Measurements from ENCODE around the gene UNC5B. TPM values are rescaled to one million over a fixed set of nuclear protein-coding genes. Genes with fewer than 3 reads are reported as not detected.

The UNC5B gene
- total and polyA plus RNA-seq, 2 experiments from 2014 or later = 12.7 to 15.5 TPM

GRCh38 chr10:71309919-71310318 is 97.5 kb downstream of the UNC5B start:
- no peak overlapping the region for H3K4me2 ChIP-seq
- no peaks in the 10 kb centered on the region for H3K9me2 ChIP-seq (replicated peaks; ENCODE audit: insufficient read depth)
- no peaks in the 10 kb centered on the region for H3K27me3 ChIP-seq
- TF ChIP-seq CTCF (IDR thresholded peaks at IDR 0.05; ENCODE audit: poor library complexity) (no peak), EZH2 (IDR thresholded peaks at IDR 0.05; ENCODE audit: borderline replicate concordance) (no peak), EZH2phosphoT487 (IDR thresholded peaks at IDR 0.05; ENCODE audit: low read depth, severe bottlenecking, unreplicated experiment) (no peak)
- no peaks in the 10 kb centered on the region for H4K20me1 ChIP-seq (ENCODE audit: insufficient read depth, poor library complexity, severe bottlenecking)
- H3K4me1 ChIP-seq (ENCODE audit: insufficient read depth) = peaks cover 10% of the 10 kb centered on the region
- WGBS (ENCODE audit: low lambda C conversion rate, missing lambda C conversion rate) = 55% methylated on average over 3 of the region's 3 CpGs
- no peaks in the 10 kb centered on the region for H3K79me2 ChIP-seq
- no peaks in the 10 kb centered on the region for H3K36me3 ChIP-seq (replicated peaks; ENCODE audit: insufficient read depth, low read depth)
- DNase-seq (ENCODE audit: low spot score) = no peak
- H3K27ac ChIP-seq = no peak overlapping the region
- H2AFZ ChIP-seq = no peak overlapping the region
- H3K4me3 ChIP-seq = no peak overlapping the region
- no peaks in the 10 kb centered on the region for H3K9me3 ChIP-seq (ENCODE audit: low read depth)

GRCh38 chr10:71312220-71312619 is 99.8 kb downstream of the UNC5B start:
- no peaks in the 10 kb centered on the region for H3K9me2 ChIP-seq (replicated peaks; ENCODE audit: insufficient read depth)
- H3K4me1 ChIP-seq (ENCODE audit: insufficient read depth) = peaks cover 9% of the 10 kb centered on the region

GRCh38 chr10:71312811-71313789 is 100.7 kb downstream of the UNC5B start:
- 69% methylated on average over 19 of the region's 19 CpGs for WGBS (ENCODE audit: low lambda C conversion rate, missing lambda C conversion rate)
- H3K27ac ChIP-seq = peak overlapping the region; percentile 14

More at GRCh38 chr10:71312220-71312619, 99.8 kb downstream of the UNC5B start:
- H4K20me1 ChIP-seq (ENCODE audit: insufficient read depth, poor library complexity, severe bottlenecking) = no peaks in the 10 kb centered on the region
- no peak overlapping the region for H3K4me3 ChIP-seq
- H3K27me3 ChIP-seq = no peaks in the 10 kb centered on the region
- H2AFZ ChIP-seq = no peak overlapping the region
- H3K4me2 ChIP-seq = no peak overlapping the region
- WGBS (ENCODE audit: low lambda C conversion rate, missing lambda C conversion rate) = 90% methylated on average over 1 of the region's 1 CpG
- TF ChIP-seq EZH2 (IDR thresholded peaks at IDR 0.05; ENCODE audit: borderline replicate concordance) (no peak), EZH2phosphoT487 (IDR thresholded peaks at IDR 0.05; ENCODE audit: low read depth, severe bottlenecking, unreplicated experiment) (no peak), CTCF (IDR thresholded peaks at IDR 0.05; ENCODE audit: poor library complexity) (no peak)
- DNase-seq (ENCODE audit: low spot score) = no peak
- H3K9me3 ChIP-seq (ENCODE audit: low read depth) = no peaks in the 10 kb centered on the region
- no peak overlapping the region for H3K27ac ChIP-seq
- no peaks in the 10 kb centered on the region for H3K79me2 ChIP-seq
- no peaks in the 10 kb centered on the region for H3K36me3 ChIP-seq (replicated peaks; ENCODE audit: insufficient read depth, low read depth)

More at GRCh38 chr10:71312811-71313789, 100.7 kb downstream of the UNC5B start:
- Histone ChIP-seq H4K20me1 (ENCODE audit: insufficient read depth, poor library complexity, severe bottlenecking) (no peaks in the 10 kb centered on the region), H3K4me1 (ENCODE audit: insufficient read depth) (peaks cover 3% of the 10 kb centered on the region), H3K4me2 (no peak overlapping the region), H2AFZ (no peak overlapping the region), H3K36me3 (replicated peaks; ENCODE audit: insufficient read depth, low read depth) (no peaks in the 10 kb centered on the region), H3K79me2 (no peaks in the 10 kb centered on the region), H3K27me3 (no peaks in the 10 kb centered on the region), H3K9me3 (ENCODE audit: low read depth) (no peaks in the 10 kb centered on the region), H3K4me3 (no peak overlapping the region), H3K9me2 (replicated peaks; ENCODE audit: insufficient read depth) (no peaks in the 10 kb centered on the region)
- TF ChIP-seq CTCF (IDR thresholded peaks at IDR 0.05; ENCODE audit: poor library complexity) = no peak
- no peak for TF ChIP-seq EZH2phosphoT487 (IDR thresholded peaks at IDR 0.05; ENCODE audit: low read depth, severe bottlenecking, unreplicated experiment)
- TF ChIP-seq EZH2 (IDR thresholded peaks at IDR 0.05; ENCODE audit: borderline replicate concordance) = no peak
- peak; percentile 53 for DNase-seq (ENCODE audit: low spot score)
